ENCODE results near the gene LCE5A.
"Not testable (repeated sequence)": the region's sequence is repeated elsewhere in the genome, so short reads cannot be mapped to it uniquely, and the experiment has no call there.

Gene LCE5A

GRCh38 chr1:152516082-152516481 is 5.5 kb downstream of the LCE5A start:
- DNase-seq (ENCODE audit: low spot score) = no peak

DNA sequence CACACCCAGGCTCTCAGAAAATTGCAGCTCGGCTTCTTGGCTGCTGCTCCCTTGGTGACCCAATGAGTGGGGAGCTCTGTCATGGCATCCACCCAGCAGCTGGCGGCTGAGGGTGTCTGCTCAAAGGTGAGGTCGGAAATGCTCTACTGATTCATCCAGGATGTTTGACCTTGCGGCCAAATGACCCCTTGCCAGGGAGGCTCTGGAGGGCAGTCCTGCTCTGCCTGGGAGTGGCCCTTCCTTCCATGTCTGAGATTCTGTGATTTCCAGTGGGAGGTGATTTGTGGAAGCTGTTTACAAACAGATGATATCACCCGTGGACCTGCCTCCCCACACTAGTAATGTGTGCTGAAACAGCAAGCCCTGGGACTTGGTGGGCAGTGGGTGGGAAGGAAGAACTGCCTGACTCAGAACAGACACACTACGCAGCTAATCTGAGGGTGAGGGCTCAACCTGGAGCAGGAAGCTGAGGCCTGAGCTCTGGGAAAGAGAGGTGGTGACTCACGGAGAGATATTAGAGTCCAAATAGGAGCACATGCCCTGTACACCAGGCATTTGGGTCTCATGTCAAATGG is 6.7 kb downstream of the LCE5A start:
- no peak for DNase-seq (ENCODE audit: low spot score)

GRCh38 chr1:152519851-152520250 is 9.2 kb downstream of the LCE5A start:
- DNase-seq (ENCODE audit: low spot score) = peak; percentile 71

DNA sequence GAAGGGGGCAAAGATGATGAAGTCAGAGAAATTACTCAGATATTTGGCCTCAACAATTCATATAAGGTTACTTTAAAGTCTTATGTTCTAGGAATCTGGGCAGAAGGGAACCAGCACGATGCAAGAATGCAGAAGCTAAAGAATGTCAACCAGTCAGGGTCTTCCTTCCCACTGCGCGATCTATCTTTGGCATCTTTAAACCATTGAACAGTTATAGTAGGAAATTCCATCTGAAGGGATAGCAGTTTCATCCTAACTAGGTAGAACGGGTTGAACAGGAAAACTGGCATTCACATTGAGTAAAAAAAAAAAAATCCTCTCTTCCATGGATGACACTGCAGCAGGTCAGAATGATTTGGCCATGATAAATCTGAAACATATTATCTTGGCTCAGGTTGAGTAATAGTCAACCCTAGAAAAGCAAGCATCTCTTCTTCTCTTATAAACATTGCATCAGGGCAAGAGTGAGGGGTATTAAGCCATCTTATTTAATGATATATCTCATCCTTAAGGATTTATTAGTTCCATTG is 10.0 kb downstream of the LCE5A start:
- DNase-seq (ENCODE audit: low spot score) = no peak

GRCh38 chr1:152525080-152525641 is 14.6 kb downstream of the LCE5A start:
- DNase-seq (ENCODE audit: low spot score) = no peak

DNA sequence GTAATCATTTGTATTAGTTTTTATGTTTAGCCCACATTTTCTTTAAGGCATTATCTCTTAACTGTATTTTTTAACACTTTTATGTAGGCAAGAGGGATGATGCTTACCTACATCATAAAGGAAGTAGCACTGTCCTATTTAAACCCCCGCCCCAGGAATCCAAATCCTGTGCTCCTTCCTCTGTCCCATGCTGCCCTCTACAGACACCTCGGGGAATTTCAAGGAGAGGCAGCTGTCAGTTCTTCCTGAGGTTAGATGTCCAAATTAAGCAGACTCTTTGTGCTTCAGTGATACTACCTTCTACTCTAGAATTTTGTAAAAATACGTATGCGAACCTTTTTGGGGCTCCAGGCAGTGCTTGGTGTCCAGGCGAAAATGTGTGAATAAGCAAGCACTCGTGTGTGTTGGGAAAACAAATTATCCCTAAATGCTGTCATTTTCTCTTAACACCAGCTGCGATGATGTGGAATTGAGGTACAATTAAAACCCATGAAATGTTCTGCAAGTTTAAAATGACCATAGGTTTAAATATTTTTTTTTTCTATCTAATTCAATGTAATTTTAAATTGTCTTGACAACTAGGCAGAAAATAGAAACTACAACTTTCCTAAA is 22.8 kb downstream of the LCE5A start:
- DNase-seq (ENCODE audit: low spot score) = peak; percentile 39

DNA sequence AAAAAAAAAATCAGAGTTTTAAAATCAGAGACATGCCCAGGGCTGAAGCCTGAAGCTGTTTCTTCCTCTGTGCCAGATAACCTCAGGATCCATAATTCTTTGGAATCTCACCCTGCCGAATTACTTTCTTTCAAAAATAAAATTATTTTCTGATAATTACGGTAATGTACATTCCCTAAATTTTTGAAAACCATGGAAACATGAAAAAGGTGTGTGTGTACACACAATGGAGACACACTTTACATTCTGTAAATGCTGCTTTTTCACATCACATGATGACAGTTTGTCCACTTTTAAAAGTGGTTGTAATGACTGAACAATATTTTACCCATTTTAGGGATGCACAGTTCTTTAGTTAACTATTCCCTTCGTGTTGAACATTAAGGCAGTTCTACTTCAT is 25.2 kb downstream of the LCE5A start:
- no peak for DNase-seq (ENCODE audit: low spot score)

DNA sequence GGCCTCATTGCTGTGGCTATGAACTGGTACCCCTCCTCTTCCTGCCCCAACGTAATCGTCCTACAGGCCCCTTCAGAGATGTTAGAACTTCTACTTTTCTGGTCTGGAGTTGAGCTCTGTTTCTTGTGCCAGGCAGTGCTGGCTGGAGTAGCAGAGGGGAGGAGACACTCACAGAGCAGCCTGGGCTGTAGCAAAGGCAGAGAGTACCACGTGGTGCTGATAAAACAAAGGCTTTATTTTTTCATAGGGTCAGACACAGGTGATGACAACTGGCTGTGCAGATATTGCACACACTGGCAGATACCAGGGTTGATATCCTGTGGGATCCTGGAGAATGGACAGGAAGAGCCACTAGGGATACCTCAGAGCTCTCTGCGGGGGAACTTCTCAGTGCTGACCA is 26.9 kb downstream of the LCE5A start:
- DNase-seq (ENCODE audit: low spot score) = peak; percentile 41

GRCh38 chr1:152539901-152540300 is 29.3 kb downstream of the LCE5A start:
- DNase-seq (ENCODE audit: low spot score) = no peak

GRCh38 chr1:152543820-152544219 is 33.2 kb downstream of the LCE5A start:
- no peak for DNase-seq (ENCODE audit: low spot score)

GRCh38 chr1:152546704-152547103 is 36.1 kb downstream of the LCE5A start:
- no peak for DNase-seq (ENCODE audit: low spot score)

DNA sequence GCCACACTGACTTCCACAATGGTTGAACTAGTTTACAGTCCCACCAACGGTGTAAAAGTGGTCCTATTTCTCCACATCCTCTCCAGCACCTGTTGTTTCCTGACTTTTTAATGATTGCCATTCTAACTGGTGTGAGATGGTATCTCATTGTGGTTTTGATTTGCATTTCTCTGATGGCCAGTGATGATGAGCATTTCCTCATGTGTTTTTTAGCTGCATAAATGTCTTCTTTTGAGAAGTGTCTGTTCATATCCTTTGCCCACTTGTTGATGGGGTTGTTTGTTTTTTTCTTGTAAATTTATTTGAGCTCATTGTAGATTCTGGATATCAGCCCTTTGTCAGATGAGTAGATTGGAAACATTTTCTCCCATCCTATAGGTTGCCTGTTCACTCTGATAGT is 37.8 kb downstream of the LCE5A start:
- not testable (repeated sequence) for DNase-seq (ENCODE audit: low spot score)
